ENCODE data around the gene MROH8. TPM values are rescaled to one million over a fixed set of nuclear protein-coding genes. Genes with fewer than 3 reads are reported as not detected.

The MROH8 gene
- total RNA-seq, 2 experiments from 2014 or later = 1.7 to 2.2 TPM

- Mint-ChIP-seq H3K4me1 (peaks cover 8% of the 10 kb centered on the region), H3K36me3 (ENCODE audit: low read depth) (peaks cover 75% of the 10 kb centered on the region), H3K4me3 (no peak overlapping the region), H3K9me3 (no peaks in the 10 kb centered on the region), H3K27ac (no peak overlapping the region), H3K27me3 (no peaks in the 10 kb centered on the region)
- ChIA-PET CTCF (no interaction called here), POLR2A (interaction anchor here (0.7 to 1.4 kb wide), 3 partner anchors 41 to 109 kb away, joined by 3 read pairs; partner anchors contain the start of gene RBL1)
- no peak for DNase-seq
Observed at GRCh38 chr20:37053230-37053950, 126.0 kb downstream of the MROH8 start.

Other genes starting within 250 kb of the MROH8 start
- gene SAMHD1, start 227.8 kb downstream of the MROH8 start, total RNA-seq = 100 to 1,000 TPM; 272 TPM
- 10 to 100 TPM; 45.2 to 45.6 TPM for gene RBL1, start 83.6 kb downstream of the MROH8 start, total RNA-seq
- gene RPN2, start 218 bp downstream of the MROH8 start, total RNA-seq = 100 to 1,000 TPM; 168 to 179 TPM
- gene GHRH, start 82.3 kb upstream of the MROH8 start, total RNA-seq = not detected
- 1 to 10 TPM; 9.0 to 9.7 TPM for gene MANBAL, start 110.1 kb upstream of the MROH8 start, total RNA-seq
- 1 to 10 TPM; 2.6 to 2.7 TPM for gene SRC, start 166.6 kb upstream of the MROH8 start, total RNA-seq

All from activated CD4-positive, alpha-beta memory T cell treated with anti-CD3 and anti-CD28 coated beads, Interleukin-2, amount 10 ng/mL, durations not matched to agents 7 days and 5 days (primary cell).